Transverse colon (tissue), 4 donors: Measurements from ENCODE around the gene ZNF641.

ENCODE experiments used
- EP300 ChIP-seq: sonication (generic); formaldehyde crosslinking; IDR thresholded peaks from one replicate; pipeline ENCODE4 v1.6.1; 2017; ENCODE audit warnings: antibody characterized with exemption, low read depth
- POLR2A ChIP-seq: fragments of 450-650 bp; IDR thresholded peaks from one replicate; pipeline ENCODE4 v1.6.1; 2016; ENCODE audit warnings: antibody characterized with exemption, mild to moderate bottlenecking, moderate library complexity
- POLR2AphosphoS5 ChIP-seq, 3 donors: sonication (generic); formaldehyde crosslinking; IDR thresholded peaks; one replicate each; pipeline ENCODE4 v1.6.1; 2016; ENCODE audit warnings: antibody characterized with exemption in 3 of 3
- TF ChIP-seq, protein P1 (sequence below), 5 experiments: fragments of 200-600 bp in 3 of 5; fragments of 450-650 bp in 2 of 5; sonication (generic) in 3 of 5; IDR thresholded peaks; 1 replicate in 2 of 5; 2 replicates in 3 of 5; pipeline ENCODE4 v1.5.1; 2016 to 2017; ENCODE audit warnings: antibody characterized with exemption in 5 of 5, inconsistent platforms in 3 of 5, mild to moderate bottlenecking in 2 of 5, moderate library complexity in 1 of 5

DNA sequence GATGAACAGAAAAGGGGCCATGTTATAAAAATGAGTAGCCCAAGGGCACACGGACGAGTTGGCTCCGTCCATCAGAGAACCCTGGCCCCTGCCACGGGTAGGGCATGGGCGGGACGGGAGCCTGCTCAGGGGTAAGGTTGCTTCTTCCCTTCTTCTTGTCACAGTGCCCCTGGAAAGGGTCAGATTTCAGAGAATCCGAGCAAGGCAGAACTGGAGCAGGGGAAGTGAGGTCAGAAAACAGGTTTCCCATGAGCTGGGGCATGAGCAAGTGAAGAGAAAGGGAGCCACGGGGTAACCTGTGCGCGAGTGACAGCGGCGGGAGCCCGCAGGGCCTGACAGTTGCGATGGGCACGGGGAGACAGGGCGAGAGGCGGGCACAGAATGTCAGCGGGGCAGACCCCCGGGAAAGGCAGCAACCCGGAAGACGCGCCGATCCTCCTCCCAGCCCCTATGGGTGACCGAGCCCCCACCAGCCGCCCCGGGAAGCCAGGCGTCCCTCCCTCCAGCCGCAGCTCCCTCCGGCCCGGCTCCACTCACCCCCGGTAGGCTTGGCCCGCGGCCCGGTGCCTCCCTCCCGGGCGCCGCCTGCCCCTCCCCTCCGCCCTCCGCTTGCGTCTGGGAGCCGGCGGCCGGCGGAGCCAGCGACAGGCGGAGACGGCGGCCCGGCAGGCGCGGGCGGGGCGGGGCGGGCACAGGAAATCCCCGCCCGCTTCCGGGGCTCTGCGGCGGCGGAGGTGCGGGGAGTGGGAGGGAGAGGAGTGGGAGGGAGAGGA lies at the start of gene ZNF641:
- TF ChIP-seq, protein P1, sequence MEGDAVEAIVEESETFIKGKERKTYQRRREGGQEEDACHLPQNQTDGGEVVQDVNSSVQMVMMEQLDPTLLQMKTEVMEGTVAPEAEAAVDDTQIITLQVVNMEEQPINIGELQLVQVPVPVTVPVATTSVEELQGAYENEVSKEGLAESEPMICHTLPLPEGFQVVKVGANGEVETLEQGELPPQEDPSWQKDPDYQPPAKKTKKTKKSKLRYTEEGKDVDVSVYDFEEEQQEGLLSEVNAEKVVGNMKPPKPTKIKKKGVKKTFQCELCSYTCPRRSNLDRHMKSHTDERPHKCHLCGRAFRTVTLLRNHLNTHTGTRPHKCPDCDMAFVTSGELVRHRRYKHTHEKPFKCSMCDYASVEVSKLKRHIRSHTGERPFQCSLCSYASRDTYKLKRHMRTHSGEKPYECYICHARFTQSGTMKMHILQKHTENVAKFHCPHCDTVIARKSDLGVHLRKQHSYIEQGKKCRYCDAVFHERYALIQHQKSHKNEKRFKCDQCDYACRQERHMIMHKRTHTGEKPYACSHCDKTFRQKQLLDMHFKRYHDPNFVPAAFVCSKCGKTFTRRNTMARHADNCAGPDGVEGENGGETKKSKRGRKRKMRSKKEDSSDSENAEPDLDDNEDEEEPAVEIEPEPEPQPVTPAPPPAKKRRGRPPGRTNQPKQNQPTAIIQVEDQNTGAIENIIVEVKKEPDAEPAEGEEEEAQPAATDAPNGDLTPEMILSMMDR (IDR thresholded peaks at IDR 0.05), result no peak
- TF ChIP-seq POLR2A (peak; percentile 47), EP300 (no peak), POLR2AphosphoS5 (IDR thresholded peaks at IDR 0.05) (peak; percentile 10 to 56 (median 52))
